ENCODE data around the gene MFNG.
"Not testable (repeated sequence)": the region's sequence is repeated elsewhere in the genome, so short reads cannot be mapped to it uniquely, and the experiment has no call there.

Gene MFNG

GRCh38 chr22:37486224-37486845 is at the start of gene MFNG:
Gene MFNG (minus strand): TSS chr22:37486384. CDS start chr22:37486177, 207 bp downstream.
- DNase-seq = peak; percentile 83

GRCh38 chr22:37535159-37535558 is 49.0 kb upstream of the MFNG start:
- DNase-seq = no peak

GRCh38 chr22:37534445-37534844 is 48.3 kb upstream of the MFNG start:
- DNase-seq = no peak

- DNase-seq = peak; percentile 20
These were observed 47.8 kb upstream of the MFNG start for GRCh38 chr22:37533995-37534394.

- DNase-seq = no peak
These were observed 43.6 kb upstream of the MFNG start for GRCh38 chr22:37529652-37530345.

GRCh38 chr22:37527952-37528351 is 41.8 kb upstream of the MFNG start:
- not testable (repeated sequence) for DNase-seq

- DNase-seq = not testable (repeated sequence)
These were observed 41.0 kb upstream of the MFNG start for GRCh38 chr22:37527081-37527752.

- no peak for DNase-seq
These were observed 40.2 kb upstream of the MFNG start for GRCh38 chr22:37526376-37526775.

- no peak for DNase-seq
These were observed 39.7 kb upstream of the MFNG start for GRCh38 chr22:37525746-37526350.

- DNase-seq = no peak
These were observed 39.0 kb upstream of the MFNG start for GRCh38 chr22:37525073-37525745.

- DNase-seq = no peak
These were observed 36.3 kb upstream of the MFNG start for GRCh38 chr22:37522482-37522881.

GRCh38 chr22:37521236-37521739 is 35.1 kb upstream of the MFNG start:
- DNase-seq = no peak

GRCh38 chr22:37520776-37521191 is 34.6 kb upstream of the MFNG start:
- no peak for DNase-seq

- no peak for DNase-seq
These were observed 33.3 kb upstream of the MFNG start, which contains the start of gene CARD10 for GRCh38 chr22:37519268-37520195. Gene CARD10 (minus strand): TSS chr22:37519415. CDS start chr22:37519200, 215 bp downstream.

GRCh38 chr22:37518509-37519267 is 32.5 kb upstream of the MFNG start:
- DNase-seq = no peak

GRCh38 chr22:37517826-37518450 is 31.8 kb upstream of the MFNG start:
- DNase-seq = no peak

GRCh38 chr22:37516456-37516855 is 30.3 kb upstream of the MFNG start:
- DNase-seq = no peak

GRCh38 chr22:37515901-37516300 is 29.7 kb upstream of the MFNG start:
- DNase-seq = no peak

- DNase-seq = no peak
These were observed 28.4 kb upstream of the MFNG start for GRCh38 chr22:37514526-37515051.
